Fibroblast of skin of left quadriceps (primary cell): Measurements from ENCODE around the gene SOX5.
"Not testable (repeated sequence)": the region's sequence is repeated elsewhere in the genome, so short reads cannot be mapped to it uniquely, and the experiment has no call there.

Source experiments
- DNase-seq, 2 experiments: peaks; one replicate each; pipeline ENCODE4 v3.0.0-alpha.2; 2013; ENCODE audit warnings: low read depth in 2 of 2

The SOX5 gene

GRCh38 chr12:23495472-23495871, 454.0 kb downstream of the SOX5 start:
- no peak for DNase-seq

GRCh38 chr12:23493672-23494071, 455.8 kb downstream of the SOX5 start:
- DNase-seq: no peak

- DNase-seq: not testable (repeated sequence)
Observed at GRCh38 chr12:23491029-23491428, 458.4 kb downstream of the SOX5 start.

DNA sequence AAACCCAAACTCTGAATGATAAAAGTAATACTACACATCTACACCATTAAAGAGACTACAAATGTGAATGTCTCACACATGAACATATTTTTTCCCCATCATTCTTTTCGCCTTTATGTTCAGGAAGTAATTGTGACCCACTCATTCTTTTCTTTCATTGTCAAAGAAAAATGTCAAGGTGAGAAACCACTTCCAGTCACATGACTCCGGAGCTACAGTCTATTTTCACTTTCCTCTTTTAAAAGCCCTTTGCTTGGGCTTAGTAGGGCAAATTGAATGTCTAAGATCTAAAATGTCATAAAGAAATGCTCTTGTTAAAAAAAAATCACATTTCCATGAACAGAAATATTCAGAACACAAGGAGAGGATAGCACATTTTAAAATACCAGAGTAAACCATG, 461.3 kb downstream of the SOX5 start:
- DNase-seq: no peak

- DNase-seq: no peak
Observed at GRCh38 chr12:23484238-23484637, 465.2 kb downstream of the SOX5 start.

- no peak for DNase-seq
Observed at GRCh38 chr12:23482571-23482970, 466.9 kb downstream of the SOX5 start.
